NCI-H748 treated with DMSO at 0.1 percent for 48 hours (cell line): ENCODE results near the gene MTX3.

ENCODE experiments used
- DNase-seq: peaks from one replicate; lab custom pipeline; 2025; lab: John Stamatoyannopoulos, UW

MTX3 gene

DNA sequence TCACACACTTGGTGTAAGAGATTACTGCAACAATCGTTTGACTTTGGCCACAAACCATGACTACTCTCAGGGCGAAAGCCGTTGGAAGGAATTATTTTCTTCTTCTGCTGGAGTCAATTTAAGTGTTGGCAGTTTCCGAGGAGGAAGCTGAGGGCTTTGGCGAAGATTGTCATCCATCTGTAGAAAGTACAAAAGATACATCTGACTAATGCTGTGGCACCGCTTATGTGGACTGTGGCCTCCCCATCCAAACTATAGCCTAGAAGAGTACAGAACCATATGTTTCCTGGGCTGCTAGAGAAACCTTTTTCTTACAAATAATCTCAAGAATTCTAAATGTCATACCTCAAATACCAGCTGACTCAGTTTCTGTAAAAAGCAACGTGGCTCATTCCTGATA lies 7.4 kb downstream of the MTX3 start:
- DNase-seq = no peak

DNA sequence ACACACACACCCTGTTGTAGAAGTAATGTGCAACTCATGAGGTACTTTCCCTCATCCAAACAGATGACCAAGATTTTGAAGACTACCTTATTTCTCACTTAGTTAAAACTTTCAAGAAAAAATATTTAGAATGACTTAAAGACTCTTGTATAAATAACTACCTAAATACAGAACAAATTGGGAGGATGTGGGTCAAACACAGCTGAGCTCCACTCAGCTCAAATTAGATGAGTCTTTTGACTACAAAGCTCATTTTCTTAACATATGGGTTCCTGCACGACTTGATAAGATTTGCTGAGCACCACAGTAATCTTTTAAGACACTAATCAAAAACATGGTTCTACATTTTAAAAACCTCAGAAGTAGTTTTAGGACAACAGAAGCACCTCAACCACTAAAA lies 8.9 kb downstream of the MTX3 start:
- DNase-seq = no peak

DNA sequence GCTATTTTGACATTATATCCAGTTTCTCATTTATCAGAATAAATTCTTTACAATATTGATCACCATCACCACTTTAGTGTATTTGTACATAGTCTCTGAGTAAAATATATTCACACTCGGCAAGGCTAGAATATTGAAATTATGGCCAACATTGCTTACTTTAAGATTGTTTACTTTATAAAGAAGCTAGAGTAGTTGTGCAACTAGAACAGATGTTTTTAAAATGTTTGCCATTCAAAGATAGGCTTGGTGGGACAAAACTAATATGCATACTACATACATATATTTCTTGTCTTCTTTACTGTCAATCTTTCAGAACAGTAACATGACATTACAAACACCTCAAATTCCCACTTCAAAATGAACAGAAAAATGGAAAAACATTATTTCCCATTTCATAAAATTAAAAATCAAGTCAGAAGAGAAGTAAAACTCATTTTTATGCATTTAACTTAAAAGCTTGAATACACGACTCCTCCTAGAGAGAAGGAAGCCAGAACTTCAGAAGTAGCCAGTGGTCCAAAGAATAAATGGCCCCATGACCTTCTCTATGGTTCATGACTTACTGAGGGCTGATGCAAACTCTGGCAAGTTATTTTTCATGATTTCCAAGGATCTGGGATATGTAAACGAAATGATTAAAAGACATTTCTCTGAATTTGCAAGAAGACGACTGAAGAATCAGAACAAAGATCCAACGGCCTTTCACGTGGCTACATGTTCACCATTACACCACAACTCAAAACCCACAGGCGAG lies 14.1 kb downstream of the MTX3 start:
- DNase-seq = no peak

DNA sequence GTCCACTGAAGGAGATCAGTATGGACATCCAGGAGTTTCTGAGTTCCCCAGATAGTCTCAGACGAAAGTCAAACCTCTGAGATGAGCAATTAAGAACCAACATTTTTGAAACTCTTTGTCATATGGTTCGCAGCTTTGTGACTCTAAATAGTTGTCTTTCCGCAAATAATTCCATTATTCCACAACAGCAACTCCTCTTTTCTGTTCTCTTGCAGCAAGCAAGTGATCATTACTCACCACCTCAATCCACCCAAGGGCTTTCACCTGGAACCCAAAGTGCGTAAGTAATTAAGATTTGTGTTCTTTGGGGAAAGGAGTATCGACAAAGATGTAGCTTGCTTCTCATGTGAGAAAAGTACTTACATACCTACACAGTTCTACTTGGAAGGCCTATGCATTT lies 15.6 kb downstream of the MTX3 start:
- DNase-seq = no peak

DNA sequence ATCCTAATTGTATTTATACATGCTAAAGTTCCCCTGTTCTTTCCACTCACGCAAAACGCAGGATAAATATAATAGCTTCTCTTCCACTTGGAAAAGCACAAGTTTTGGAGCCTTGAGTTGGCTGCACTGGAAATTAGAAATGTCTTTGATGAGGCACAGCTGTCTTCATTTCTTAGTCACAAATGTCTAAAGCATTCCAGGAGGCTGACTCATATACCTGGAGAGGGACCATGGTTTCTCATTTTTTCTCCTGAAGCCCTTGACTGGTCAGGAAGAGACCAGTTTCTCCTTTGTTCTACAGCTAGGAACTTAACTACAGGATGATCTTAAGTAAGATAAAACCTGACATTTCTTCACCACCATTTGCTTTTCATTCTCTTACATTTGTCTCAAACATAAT lies 16.2 kb downstream of the MTX3 start:
- DNase-seq = no peak

DNA sequence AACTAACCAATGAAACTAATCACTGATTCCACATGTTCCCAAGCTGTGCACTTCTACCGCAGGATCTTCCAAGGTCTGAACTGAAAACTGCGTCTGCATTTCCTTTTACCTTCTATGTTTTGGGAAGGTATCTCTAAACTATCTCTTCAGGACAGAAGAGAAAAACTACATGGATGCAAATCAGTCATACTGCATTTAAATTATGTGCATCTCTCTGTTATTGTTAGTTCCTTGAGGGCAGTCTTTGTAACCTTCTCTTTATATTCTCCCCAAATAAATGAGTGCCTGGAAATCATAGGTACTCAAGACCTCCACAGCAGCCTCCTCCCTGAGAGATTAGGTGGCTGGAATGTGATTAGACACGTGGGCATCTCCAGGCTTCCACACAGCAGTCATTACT lies 17.1 kb downstream of the MTX3 start:
- no peak for DNase-seq

DNA sequence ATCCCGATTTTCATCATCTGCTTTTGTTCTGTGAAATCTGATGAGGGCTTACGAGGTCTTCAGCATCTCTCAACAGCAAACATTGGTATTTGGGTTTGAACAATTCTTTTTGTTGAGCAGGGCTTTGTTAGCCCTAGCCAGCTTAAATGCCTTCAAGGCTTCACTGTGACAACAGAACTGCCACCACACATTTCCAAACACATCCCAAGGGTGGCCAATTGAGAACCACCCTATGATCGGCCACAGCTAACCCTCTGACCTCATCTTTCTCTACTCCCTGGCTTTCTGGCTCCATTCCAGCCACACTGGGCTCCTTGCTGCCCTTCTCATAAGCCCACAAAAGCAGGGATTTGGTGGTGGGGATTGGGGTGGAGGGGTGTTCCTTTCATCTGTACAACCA lies 17.6 kb downstream of the MTX3 start:
- DNase-seq = no peak

DNA sequence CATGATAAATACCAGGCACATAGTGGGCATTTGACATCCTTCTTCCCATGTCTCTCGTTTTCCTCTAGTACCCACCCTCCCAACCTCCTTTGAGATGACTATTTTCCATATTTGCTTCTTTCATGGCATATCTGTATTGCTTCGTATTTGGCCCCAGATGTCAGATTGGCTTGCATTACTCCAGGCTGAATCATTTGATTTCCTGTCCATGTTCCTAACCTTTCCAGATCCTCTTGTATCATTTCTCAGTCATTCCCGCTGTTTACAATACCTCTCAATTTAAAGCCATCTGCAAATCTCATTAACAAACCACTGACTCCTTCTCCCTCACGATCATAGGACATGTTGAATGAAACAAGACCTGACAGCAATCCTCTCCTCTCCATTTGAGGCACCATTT lies 19.9 kb downstream of the MTX3 start:
- DNase-seq = no peak

DNA sequence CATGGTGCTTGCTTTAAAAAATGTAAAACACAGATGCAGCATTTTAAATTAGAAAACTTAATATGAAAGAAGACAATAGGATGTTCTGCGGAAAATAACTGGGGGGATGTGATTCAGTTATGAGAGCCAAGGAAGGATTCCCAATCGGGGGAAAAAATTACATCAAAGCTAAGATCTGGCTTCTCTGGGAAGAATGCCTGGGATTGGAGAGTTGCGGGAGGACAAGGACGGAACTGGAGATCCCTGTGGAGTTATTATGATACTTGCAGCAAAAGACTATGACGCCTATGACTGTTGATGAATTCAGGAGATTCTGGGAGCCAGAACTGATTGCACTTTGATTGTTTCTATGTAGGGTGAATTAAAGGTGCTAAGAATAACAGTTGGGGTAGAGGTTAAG lies 24.6 kb downstream of the MTX3 start:
- no peak for DNase-seq

DNA sequence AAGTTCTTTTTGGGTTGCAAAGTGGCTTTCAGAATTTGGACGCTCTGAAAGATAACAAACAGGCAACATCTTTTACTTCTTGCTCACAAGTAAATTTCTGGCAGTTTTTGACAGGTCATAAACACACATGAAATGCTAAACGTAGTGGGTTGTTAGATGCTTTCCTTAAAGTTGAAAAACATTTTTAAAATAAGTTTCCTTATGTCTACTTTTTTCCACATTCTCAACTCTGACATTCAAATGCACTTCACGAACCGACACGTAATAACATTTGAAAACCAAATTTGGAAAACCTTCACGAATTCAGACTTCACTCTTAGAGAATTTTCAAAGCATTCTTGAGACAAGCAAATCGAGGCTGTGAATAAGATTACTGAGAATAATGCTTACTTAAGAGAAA lies 26.9 kb downstream of the MTX3 start:
- no peak for DNase-seq

DNA sequence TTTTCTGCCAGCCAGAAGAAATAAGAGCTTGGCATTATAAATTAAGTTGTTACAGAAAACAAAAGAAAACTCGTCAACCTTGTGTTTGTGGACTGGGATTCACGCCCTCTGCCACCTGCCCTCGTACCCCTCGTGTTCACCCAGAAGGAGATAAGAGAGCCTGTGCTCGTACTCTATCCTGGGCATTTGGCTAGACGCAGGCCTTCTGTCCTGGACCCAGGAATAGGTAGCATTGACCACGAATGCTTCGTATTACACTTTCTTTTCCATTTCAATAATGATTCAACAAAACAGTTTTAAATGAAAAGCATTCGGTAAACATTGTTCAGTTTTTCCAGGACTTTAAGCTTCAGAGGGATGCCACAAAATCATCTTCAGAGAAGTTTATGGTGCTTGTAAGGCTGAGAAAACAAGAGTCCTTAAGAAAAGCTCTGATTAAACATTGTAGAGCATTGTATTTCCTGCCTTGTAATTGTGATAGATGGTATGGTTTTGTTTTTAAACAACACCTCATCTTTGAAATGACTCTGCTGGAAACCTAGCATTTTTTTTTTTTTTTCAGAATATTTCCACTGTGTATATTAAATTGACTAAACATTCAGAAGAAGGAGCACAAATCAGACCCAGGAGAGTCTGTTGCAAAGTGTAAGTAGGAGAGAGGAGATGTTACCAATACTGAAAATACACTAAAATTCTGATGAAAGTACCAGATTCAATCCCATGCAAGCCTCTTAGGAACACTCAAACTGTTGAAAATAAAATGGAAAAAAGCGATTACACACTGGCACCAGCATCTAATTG lies 27.6 kb downstream of the MTX3 start:
- DNase-seq = no peak

DNA sequence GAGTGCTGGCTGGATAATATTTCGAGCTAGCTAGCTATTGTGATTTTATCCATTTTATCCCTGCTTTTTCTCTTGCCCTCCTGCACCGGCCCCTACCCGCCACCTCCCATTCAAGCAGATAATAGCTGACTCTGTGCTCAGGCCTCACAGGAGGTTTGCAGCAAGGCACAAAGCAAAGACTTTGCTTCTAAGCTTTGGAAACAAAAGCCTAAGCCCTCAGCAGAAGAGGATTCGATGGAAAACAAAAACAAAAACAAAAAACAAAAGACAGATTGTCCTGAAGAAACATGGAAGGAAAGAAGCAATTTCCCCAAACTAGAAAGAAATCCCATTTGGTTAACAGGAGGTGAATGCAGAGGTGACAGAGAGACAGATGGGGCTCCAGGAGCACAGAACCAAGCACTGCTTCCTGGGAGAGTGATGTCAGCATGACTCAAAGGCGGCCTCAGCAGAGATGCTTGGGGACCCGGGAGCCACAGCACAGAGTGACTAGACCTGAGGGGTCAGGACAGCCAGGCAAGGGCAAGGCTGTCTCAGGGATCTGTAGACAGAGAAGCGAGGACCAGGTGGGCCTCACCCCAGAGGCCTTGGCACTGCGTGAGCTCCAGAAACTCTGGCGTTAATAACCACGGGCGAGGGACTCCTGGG lies 28.4 kb downstream of the MTX3 start:
- DNase-seq = no peak

DNA sequence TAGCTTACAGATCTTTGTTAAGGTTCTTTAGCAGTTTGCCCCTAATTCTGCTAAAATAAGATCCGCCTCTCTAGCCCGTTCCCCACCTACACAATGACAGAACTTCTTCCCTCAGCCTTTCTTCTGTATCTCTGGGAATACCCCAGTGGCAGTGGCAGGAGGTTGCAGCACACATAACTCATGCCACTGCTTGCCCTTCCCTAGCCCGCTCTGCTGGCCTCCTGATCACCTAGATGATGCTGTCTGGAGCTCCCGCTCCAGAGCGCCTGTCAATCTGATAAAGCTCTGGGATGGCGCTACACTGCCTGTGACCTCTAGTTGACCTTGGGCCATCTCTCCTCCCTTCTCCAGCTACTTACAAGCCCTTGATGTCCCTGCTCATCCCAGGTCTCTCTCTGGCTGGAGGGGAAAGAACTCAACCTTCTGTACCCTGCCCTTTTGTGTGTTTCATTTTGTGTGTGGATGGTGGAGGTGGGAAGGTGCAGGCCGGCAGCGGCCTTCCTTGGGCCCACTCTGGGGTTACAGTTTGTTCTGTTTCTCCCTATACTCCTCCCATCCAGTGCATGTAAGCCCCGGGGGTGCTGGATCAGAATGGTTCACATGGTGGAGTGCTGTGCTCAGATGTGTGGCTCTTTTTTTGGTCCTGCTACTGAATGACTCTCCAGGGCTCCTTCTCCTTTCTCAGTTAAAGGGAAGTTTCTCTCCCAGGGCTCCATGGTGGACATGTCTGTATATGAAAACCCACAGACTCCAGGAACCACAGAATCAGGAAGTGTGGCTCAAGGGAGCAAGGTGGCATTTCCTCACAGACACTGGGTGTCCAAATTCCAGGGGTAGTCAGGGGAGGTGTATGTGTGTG lies 29.1 kb downstream of the MTX3 start:
- no peak for DNase-seq

DNA sequence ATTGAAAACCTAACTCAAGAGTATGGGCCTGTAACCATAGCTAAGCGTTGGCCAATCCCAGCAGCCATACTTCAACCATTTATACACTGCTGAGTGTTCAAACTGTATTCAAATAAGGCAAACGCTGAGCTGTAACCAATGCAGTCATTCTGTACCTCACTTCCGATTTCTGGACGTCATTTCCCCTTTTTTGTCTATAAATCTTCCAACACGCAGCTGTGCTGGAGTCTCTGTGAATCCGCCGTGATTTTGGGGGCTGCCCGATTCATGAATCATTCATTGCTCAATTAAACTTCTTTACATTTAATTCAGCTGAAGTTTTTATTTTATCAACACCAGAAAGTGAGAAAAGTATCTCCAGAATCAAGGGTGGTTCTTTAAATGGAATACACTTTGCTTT lies 31.7 kb downstream of the MTX3 start:
- no peak for DNase-seq

DNA sequence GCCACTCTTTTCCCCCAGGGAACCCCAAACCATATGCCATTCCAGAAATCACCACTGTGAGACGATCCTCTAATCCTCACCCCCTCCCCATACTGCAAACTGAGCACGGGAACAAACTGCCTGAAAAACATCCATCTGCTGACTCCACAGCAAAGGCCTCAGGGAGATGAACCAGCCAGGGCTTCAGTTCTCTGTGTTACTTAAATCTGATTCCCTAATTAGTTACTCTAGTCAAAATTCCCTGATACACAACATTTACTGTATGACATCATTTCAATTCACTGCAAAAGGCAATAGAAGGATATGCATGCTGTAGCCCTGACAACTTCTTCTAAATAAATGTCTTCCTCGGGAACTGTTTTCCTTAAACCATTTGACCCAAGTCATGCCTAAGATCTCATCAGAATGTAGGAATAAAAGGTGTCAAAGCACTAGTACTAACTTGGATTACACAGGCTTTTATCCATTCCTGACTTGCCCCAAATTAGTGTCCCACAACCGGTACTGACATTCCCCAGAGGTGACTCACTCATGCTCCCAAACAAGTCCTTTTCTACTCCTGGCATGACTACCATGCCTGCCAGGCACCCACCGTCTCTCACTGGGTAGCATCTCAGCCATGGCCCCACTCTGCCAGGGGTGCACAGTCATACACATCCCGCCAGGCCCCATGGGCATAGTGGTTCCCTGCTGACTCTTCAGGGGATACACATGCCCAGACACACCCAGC lies 35.0 kb downstream of the MTX3 start:
- DNase-seq = no peak

DNA sequence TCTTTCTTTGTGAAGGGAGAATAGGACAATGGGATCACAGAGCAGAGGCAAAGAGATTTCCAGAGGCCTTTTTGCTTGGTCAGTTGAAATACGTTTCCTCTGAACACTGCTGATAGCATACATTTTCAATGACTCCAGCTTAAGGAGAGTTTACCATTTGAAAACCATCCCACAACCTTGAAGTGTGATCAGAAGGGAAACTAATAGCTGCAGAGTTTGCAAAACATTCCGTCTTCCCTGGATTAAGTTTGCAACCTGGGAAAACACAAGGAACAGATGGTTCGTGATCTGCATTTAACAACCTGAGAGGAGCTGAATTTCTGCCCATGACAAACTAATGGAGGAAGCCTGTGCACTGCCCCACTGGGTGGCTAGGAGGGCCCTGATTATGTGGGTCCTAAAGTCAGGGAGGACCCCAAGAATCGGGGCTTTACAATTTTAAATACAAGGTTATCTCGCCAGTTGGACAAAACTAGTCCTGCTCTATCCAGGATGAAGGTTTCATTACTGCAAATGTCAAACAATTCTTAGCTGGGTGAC lies 35.6 kb downstream of the MTX3 start:
- no peak for DNase-seq

DNA sequence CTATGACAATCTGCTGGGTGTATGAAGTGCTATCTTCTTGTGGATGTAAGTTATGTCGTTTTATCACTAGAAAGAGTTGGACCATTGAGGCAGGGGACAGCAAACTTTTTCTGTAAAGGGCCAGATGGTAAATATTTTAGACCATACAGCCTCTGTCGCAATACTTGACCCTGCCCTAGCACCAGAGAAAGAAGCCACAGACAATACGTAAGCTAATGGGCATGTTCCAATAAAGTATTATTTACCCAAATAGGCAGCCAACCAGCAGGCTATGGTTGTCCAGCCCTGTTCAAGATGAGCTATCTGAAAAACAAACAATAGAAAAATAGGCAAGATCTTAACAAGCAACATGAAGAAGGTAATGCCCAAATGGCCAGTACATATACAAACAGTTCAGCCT lies 36.4 kb downstream of the MTX3 start:
- DNase-seq = no peak

DNA sequence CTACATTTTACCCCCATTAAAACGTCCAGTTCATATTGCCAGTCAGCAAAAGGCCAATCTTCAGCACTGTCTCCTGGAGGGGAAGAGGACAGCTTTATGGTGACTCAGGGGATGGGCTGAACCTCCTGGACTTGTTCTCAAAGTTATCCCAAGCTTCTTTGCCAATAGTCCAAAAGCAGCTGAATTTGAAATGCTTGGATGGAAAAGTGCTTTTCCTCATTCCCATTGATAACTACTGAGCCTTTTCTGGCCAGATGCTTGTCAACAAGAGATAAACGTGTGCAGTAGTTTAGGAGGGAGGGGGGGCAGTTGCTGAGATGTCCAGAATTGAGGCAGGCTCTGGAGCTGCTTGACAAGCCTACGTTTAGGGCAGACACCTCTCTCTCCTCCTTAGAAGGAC lies 43.5 kb downstream of the MTX3 start:
- DNase-seq = no peak

DNA sequence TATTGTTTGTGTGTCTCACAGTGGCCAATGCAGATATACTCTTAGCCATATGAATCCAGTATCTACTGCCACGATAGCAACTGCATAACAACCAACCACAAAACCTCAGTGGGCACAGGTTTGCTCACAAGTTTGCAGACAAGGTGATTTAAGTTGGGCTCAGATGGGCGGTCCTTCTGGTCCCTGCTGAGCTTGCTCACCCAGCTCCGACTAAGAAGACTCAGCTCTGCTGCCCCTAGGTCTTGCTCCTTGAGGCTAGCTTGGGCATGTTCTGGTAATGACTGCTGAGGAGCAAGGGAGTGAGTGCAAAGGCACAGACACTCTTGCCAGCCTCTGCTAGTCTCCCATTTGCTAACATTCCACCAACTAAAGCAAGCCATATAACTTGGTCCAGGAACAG lies 52.6 kb downstream of the MTX3 start:
- DNase-seq = no peak

DNA sequence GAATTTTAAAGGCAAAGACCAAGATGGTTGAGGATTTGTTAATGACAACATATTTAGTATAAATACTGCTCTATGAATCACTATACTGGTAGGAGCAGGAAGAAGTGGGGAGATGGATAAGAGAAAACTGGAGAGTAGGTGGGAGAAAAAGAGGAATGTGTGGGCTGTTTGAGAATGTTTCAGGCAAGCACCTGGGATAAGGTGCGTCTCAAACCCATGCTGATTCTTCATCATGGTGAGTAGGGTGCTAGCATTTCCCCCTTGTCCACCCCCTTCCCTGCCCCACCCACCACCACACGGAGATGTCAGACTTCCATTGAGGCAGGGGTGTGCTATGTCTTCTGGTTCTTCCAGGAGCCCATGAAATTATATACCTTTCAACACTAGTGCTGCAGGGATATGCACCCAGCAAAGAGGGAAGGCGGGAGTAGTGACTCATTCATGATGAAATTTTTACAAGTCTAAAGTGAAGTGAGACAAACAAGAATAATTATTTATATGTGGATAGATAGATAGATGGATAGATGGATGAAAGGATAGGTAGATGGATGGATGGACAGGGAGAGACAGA lies 54.3 kb downstream of the MTX3 start:
- DNase-seq = no peak
